ENCODE data around the gene KIF12. TPM values are rescaled to one million over a fixed set of nuclear protein-coding genes. Genes with fewer than 3 reads are reported as not detected.

Gene KIF12
- total and polyA plus RNA-seq, 2 of the 13 experiments (the other 11 are each of a cell fraction or from before 2014, with no cell fraction given) = 1.8 to 12.5 TPM

- WGBS (ENCODE audit: low lambda C conversion rate) = 88% methylated on average over 10 of the region's 11 CpGs
- no peak overlapping the region for H3K4me2 ChIP-seq (ENCODE audit: low read depth, low read length)
- DNase-seq (ENCODE audit: low spot score) (no peak), FAIRE-seq (no peak), ATAC-seq (no peak)
- no peaks in the 10 kb centered on the region for H4K20me1 ChIP-seq (ENCODE audit: insufficient read depth, low read length)
- no peaks in the 10 kb centered on the region for H3K27me3 ChIP-seq (ENCODE audit: control insufficient read depth in 1 of 2, insufficient read depth in 2 of 2, low read length in 2 of 2)
- POLR2A ChIA-PET = interaction anchor here (1.0 to 4.9 kb wide), 5 partner anchors 15 to 207 kb away, joined by 3 to 71 read pairs (median 5); partner anchors contain the start of genes COL27A1 and KIF12
- H2AFZ ChIP-seq (ENCODE audit: low read length) = no peak overlapping the region
- no peak overlapping the region for H3K4me3 ChIP-seq (replicated peaks in 1 of 3; ENCODE audit: insufficient read depth in 1 of 3, low read depth in 2 of 3, low read length in 3 of 3)
- BruUV-seq (replicated peaks) = no TSS peak
- no peaks in the 10 kb centered on the region for H3K36me3 ChIP-seq (replicated peaks in 1 of 2; ENCODE audit: control insufficient read depth in 1 of 2, insufficient read depth in 2 of 2, low read length in 2 of 2)
- peaks cover 68% of the 10 kb centered on the region for H3K4me1 ChIP-seq (ENCODE audit: insufficient read depth, low read length)
- no peak overlapping the region for H3K27ac ChIP-seq (ENCODE audit: extremely low read length, insufficient read depth, low read length)
- in situ Hi-C loops (cut with HindIII; ENCODE audit: extremely low pct_ligation_motif_present, low pct_unique_long_range_greater_than_20kb) (no loop called here), intact Hi-C loops (cut with micrococcal nuclease; ENCODE audit: unreplicated experiment) (loop anchor here (5.0 kb wide), 1 partner anchor 183 kb away; no protein-coding TSS in a partner anchor)
- no peak overlapping the region for H3K9ac ChIP-seq (ENCODE audit: insufficient read depth, low read depth, low read length)
- no peaks in the 10 kb centered on the region for H3K9me3 ChIP-seq (ENCODE audit: low read length)
- H3K79me2 ChIP-seq (ENCODE audit: insufficient read depth, low read length) = no peaks in the 10 kb centered on the region
- CTCF ChIA-PET (ENCODE audit: low intra/inter-chr PET ratio, low total read pairs) = no interaction called here
- no peak for TF ChIP-seq RFXANK (CRISPR knock-in tag; IDR thresholded peaks at IDR 0.05)
- no peak for TF ChIP-seq TGIF2 (CRISPR knock-in tag; IDR thresholded peaks at IDR 0.05)
- TF ChIP-seq MLXIP (CRISPR knock-in tag; IDR thresholded peaks at IDR 0.05; ENCODE audit: borderline replicate concordance) = no peak
- TF ChIP-seq E2F5 (CRISPR knock-in tag; conservative IDR thresholded peaks at IDR 0.05) = no peak
- no peak for TF ChIP-seq SMYD3 (CRISPR knock-in tag; IDR thresholded peaks at IDR 0.05)
- TF ChIP-seq ZSCAN22 (CRISPR knock-in tag; IDR thresholded peaks at IDR 0.05) = no peak
- TF ChIP-seq SIX4 (CRISPR knock-in tag; IDR thresholded peaks at IDR 0.05) = no peak
- no peak for TF ChIP-seq U2AF2 (IDR thresholded peaks at IDR 0.05; ENCODE audit: low read depth, low read length)
- TF ChIP-seq MYNN (CRISPR knock-in tag; IDR thresholded peaks at IDR 0.05; ENCODE audit: low read depth) = no peak
- no peak for TF ChIP-seq ZBTB10 (CRISPR knock-in tag; IDR thresholded peaks at IDR 0.05; ENCODE audit: borderline replicate concordance)
- no peak for TF ChIP-seq NFKBIZ (CRISPR knock-in tag; IDR thresholded peaks at IDR 0.05)
- no peak for TF ChIP-seq ZNF337 (CRISPR knock-in tag; IDR thresholded peaks at IDR 0.05; ENCODE audit: borderline replicate concordance, low read depth)
- TF ChIP-seq ZNF431 (CRISPR knock-in tag; IDR thresholded peaks at IDR 0.05; ENCODE audit: borderline replicate concordance, low read depth) = no peak
- no peak for TF ChIP-seq ZNF101 (CRISPR knock-in tag; IDR thresholded peaks at IDR 0.05; ENCODE audit: borderline replicate concordance, low read depth)
- TF ChIP-seq ZNF205 (CRISPR knock-in tag; IDR thresholded peaks at IDR 0.05) = no peak
- no peak for TF ChIP-seq BRD4 (CRISPR knock-in tag; IDR thresholded peaks at IDR 0.05)
- TF ChIP-seq ZNF75D (CRISPR knock-in tag; IDR thresholded peaks at IDR 0.05; ENCODE audit: borderline replicate concordance) = no peak
- TF ChIP-seq MAFG (CRISPR knock-in tag; IDR thresholded peaks at IDR 0.05) = no peak
- no peak for TF ChIP-seq ZKSCAN5 (CRISPR knock-in tag; IDR thresholded peaks at IDR 0.05)
Observed at GRCh38 chr9:114084282-114085073, 14.6 kb downstream of the KIF12 start.
